Mammary epithelial cell (primary cell): ENCODE results near the gene CRYBA1.

ENCODE experiments used
- CTCF ChIP-seq, 2 donors: IDR thresholded peaks in 1 of 2; conservative IDR thresholded peaks in 1 of 2; 2 replicates each; pipeline ENCODE4 v1.5.1; 2011 to 2012; ENCODE audit warnings: inconsistent platforms in 2 of 2, low read length in 2 of 2, mild to moderate bottlenecking in 2 of 2, control low read depth in 1 of 2, low read depth in 1 of 2; ENCODE audit not compliant: insufficient read depth in 1 of 2; ENCODE audit errors: extremely low read depth in 1 of 2
- EZH2 ChIP-seq: IDR thresholded peaks from 2 replicates; pipeline ENCODE4 v1.6.1; 2012; ENCODE audit warnings: low read length, inconsistent platforms, borderline replicate concordance

DNA sequence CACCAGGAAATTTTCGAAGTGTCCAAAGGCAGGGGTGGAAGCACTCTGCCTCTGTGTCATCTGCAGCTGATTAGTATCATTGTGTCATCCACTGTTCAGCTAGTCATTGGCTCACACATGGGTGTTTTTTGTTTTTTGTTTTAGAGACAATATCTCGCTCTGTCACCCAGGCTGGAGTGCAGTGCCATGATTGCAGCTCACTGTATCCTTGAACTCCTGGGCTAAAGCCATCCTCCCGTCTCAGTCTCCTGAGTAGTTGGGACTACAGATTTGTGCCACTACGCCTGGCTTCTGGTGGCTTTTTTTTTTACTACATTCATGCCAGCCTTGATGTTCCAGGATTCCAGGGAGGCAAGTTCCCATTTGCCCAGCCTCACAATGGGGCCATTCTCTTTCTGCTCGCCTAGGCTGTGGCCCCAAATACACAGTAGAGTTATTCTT, 34.0 kb upstream of the CRYBA1 start:
- no peak for TF ChIP-seq CTCF (conservative IDR thresholded peaks at IDR 0.05 in 1 of 2, IDR thresholded peaks at IDR 0.05 in 1 of 2; ENCODE audit: extremely low read depth in 1 of 2, insufficient read depth in 1 of 2, low read depth in 1 of 2, low read length in 2 of 2)
- no peak for TF ChIP-seq EZH2
